ENCODE measurements around the gene FAM174C.

The FAM174C gene

DNA sequence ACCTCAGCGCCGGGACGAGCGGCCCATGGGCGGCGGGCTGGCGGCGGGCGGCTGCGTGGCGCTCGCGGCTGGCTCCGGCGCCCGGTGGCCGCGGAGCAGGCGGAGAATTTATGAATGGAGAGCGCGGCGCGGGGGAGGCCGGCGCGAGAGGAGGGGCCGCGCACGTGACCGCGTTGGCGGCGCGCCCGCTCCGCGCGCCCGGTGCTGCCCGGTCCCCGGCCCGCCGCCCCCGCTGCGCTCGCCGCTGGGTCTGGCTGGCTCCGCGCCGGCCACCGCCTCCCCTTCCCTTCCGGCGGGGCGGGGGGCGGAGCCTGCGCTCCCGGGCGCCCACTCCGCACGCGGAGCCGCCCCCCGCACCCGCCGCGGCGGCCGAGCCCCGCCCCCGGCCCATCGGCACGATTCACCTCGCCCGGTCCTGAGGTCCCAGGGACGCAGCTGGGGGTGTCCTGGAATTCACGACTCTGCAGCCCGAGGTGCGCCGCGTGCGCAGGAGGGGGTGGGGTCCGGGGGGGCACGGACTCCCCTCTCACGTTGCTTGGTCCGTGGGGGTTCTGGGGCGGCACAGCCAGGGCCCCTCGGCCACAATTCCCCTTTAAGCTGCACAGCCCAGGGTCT is 37.5 kb upstream of the FAM174C start, which contains the start of gene CBARP:
CBARP (minus strand) TSS at position 252 of the 615 bp plus-strand sequence. CDS start 1,905 bp downstream, outside the sequence.
- H3K4me3 ChIP-seq (ENCODE audit: insufficient read depth, low read depth, low read length, poor library complexity, severe bottlenecking) = peak within 1 kb of the TSS; percentile 40
- H3K27me3 ChIP-seq (replicated peaks; ENCODE audit: control insufficient read depth, insufficient read depth, low read length, poor library complexity, severe bottlenecking) = peaks cover 6% of the 10 kb centered on the region
- H3K27ac ChIP-seq (ENCODE audit: insufficient read depth, low read length, poor library complexity, severe bottlenecking) = no peak within 1 kb of the TSS
- H3K4me1 ChIP-seq (ENCODE audit: control insufficient read depth, insufficient read depth, low read length, poor library complexity, severe bottlenecking) = peaks cover 28% of the 10 kb centered on the region
- DNase-seq = no peak
- no peaks in the 10 kb centered on the region for H3K36me3 ChIP-seq (ENCODE audit: control insufficient read depth, insufficient read depth, low read length)
- no peaks in the 10 kb centered on the region for H3K9me3 ChIP-seq (ENCODE audit: control insufficient read depth, low read length)

DNA sequence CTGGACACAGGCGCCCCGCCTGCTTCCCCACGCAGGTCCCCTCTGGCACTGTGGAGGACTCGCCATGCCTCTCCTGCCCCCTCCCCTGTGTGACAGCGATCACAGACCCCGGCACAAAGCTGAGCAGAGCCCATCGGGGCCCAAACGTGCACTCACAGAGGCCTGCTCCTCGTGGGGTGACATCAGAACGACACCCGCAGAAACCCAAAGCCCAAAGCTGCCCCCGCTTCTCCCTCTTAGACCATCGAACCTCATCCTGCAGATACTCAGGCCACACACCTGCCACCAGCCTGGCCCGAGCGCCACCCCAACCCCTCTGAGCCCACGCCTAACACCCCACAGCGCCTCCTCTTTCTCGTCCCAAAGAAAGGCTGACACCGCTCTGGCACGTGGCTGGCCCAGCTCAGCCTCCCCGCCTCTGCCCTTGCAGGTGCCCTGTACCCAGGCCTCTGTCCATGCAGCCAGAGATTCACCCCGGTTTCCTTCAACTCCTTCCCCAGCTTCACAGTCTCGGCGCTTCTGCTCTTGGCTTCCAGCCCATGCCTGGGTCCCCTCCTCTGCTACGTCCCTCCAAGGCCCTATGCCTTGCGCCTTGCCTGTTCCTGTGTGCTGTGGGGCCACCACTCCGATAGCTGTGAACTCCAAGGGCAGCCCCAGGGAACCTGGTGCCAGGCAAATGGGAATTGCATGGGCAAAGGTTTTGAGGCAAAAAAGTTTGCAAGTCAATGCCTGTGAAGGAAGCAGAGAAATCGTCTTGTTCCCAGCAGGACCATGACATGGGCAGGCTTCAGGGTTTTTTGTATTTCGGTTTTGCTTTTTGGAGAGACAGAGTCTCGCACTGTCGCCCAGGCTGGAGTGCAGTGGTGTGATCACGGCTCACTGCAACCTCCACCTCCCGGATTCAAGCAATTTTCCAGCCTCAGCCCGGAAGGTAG is 36.7 kb upstream of the FAM174C start:
- Histone ChIP-seq H3K4me1 (ENCODE audit: control insufficient read depth, insufficient read depth, low read length, poor library complexity, severe bottlenecking) (peaks cover 28% of the 10 kb centered on the region), H3K9me3 (ENCODE audit: control insufficient read depth, low read length) (no peaks in the 10 kb centered on the region), H3K27ac (ENCODE audit: insufficient read depth, low read length, poor library complexity, severe bottlenecking) (no peak overlapping the region), H3K36me3 (ENCODE audit: control insufficient read depth, insufficient read depth, low read length) (no peaks in the 10 kb centered on the region), H3K27me3 (replicated peaks; ENCODE audit: control insufficient read depth, insufficient read depth, low read length, poor library complexity, severe bottlenecking) (peaks cover 6% of the 10 kb centered on the region), H3K4me3 (ENCODE audit: insufficient read depth, low read depth, low read length, poor library complexity, severe bottlenecking) (peak overlapping the region; percentile 22)
- DNase-seq = no peak

DNA sequence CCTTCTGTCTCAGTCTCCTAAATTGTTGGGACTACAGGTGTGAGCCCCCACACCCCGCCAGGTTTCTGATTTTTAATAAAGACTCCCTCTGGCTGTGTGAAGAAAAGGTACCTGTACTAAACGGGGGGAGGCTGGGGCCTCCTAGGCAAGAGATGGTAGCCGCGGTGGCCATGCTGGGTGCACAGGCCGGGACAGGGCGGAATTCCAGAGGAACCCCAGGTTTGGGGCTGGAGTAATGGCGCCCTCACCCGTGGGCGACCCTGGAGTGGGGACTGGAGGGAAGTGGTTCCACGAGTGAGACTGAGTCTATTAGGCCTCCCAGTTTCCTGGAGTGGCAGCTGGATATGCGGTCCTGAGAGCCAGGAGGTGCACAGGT is 35.9 kb upstream of the FAM174C start:
- Histone ChIP-seq H3K27ac (ENCODE audit: insufficient read depth, low read length, poor library complexity, severe bottlenecking) (peak overlapping the region; percentile 37), H3K4me3 (ENCODE audit: insufficient read depth, low read depth, low read length, poor library complexity, severe bottlenecking) (no peak overlapping the region), H3K4me1 (ENCODE audit: control insufficient read depth, insufficient read depth, low read length, poor library complexity, severe bottlenecking) (peaks cover 33% of the 10 kb centered on the region), H3K27me3 (replicated peaks; ENCODE audit: control insufficient read depth, insufficient read depth, low read length, poor library complexity, severe bottlenecking) (peaks cover 6% of the 10 kb centered on the region), H3K36me3 (ENCODE audit: control insufficient read depth, insufficient read depth, low read length) (no peaks in the 10 kb centered on the region), H3K9me3 (ENCODE audit: control insufficient read depth, low read length) (no peaks in the 10 kb centered on the region)
- DNase-seq = no peak

DNA sequence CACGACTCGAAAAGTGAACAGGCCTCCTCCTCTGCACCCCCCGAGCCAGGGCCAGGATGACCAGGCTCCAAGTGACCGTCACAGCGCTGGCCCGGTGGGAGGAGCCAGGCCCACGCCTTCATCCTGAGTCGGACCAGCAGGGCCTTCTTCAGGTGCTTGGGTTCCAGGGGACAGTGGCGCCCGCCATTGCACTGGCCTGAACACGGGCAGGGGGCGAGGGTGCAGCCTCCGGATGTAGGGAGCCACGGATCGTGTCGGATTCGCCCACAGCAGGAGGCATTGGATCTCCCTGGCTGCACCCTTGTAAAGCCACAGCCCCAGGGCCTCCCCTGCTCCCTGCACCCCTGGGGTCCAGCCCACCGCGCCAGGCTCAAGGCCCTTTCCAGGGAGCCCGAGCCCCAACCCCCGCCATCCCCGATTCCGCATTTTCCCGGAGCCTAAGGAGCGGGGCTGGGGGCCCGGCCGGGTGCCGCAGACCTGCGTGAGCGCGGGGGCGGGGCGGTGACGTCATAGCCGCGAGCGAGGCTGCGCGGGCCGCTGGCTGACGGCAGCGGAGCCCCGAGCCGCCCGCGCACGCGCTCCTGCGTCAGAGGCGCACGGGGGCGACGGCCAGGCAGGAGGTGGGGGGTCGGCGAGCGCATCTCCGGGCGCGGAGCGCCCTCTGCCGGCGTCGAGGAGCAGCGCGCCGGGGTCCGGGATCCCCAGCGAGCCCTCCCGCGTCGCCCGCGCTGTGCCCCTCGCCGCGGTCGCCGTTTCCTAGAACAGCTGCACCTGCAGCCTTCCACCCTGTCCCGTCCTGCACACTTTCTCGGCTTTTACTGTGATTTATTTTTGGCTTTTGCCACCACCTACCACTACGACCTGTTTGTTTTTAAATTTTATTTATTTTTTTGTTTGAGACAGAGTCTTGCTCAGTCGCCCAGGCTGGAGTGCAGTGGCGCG is 35.3 kb upstream of the FAM174C start:
- Histone ChIP-seq H3K27me3 (replicated peaks; ENCODE audit: control insufficient read depth, insufficient read depth, low read length, poor library complexity, severe bottlenecking) (peaks cover 6% of the 10 kb centered on the region), H3K4me3 (ENCODE audit: insufficient read depth, low read depth, low read length, poor library complexity, severe bottlenecking) (no peak overlapping the region), H3K27ac (ENCODE audit: insufficient read depth, low read length, poor library complexity, severe bottlenecking) (peak overlapping the region; percentile 37), H3K36me3 (ENCODE audit: control insufficient read depth, insufficient read depth, low read length) (no peaks in the 10 kb centered on the region), H3K4me1 (ENCODE audit: control insufficient read depth, insufficient read depth, low read length, poor library complexity, severe bottlenecking) (peaks cover 39% of the 10 kb centered on the region), H3K9me3 (ENCODE audit: control insufficient read depth, low read length) (no peaks in the 10 kb centered on the region)
- DNase-seq = peak; percentile 87 to 91 (median 89)

DNA sequence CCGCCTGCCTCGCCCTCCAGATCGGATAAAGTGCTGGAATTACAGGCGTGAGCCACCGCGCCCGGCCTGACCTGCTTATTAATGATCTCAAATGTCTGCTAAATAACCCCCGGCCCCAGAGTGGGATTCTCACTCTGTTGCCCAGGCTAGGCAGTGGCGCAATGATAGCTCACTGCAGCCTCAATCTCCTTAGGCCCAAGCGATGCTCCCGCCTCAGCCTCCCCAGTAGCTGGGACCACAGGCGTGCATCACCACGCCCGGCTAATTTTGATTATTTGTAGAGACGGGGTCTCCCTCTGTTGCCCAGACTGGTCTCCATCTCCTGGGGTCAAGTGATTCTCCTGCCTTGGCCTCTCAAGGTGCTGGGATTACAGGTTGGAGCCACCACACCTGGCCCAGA is 34.4 kb upstream of the FAM174C start:
- Histone ChIP-seq H3K4me1 (ENCODE audit: control insufficient read depth, insufficient read depth, low read length, poor library complexity, severe bottlenecking) (peaks cover 43% of the 10 kb centered on the region), H3K4me3 (ENCODE audit: insufficient read depth, low read depth, low read length, poor library complexity, severe bottlenecking) (peak overlapping the region; percentile 44), H3K27me3 (replicated peaks; ENCODE audit: control insufficient read depth, insufficient read depth, low read length, poor library complexity, severe bottlenecking) (peaks cover 6% of the 10 kb centered on the region), H3K27ac (ENCODE audit: insufficient read depth, low read length, poor library complexity, severe bottlenecking) (no peak overlapping the region), H3K36me3 (ENCODE audit: control insufficient read depth, insufficient read depth, low read length) (no peaks in the 10 kb centered on the region), H3K9me3 (ENCODE audit: control insufficient read depth, low read length) (no peaks in the 10 kb centered on the region)
- DNase-seq = no peak

DNA sequence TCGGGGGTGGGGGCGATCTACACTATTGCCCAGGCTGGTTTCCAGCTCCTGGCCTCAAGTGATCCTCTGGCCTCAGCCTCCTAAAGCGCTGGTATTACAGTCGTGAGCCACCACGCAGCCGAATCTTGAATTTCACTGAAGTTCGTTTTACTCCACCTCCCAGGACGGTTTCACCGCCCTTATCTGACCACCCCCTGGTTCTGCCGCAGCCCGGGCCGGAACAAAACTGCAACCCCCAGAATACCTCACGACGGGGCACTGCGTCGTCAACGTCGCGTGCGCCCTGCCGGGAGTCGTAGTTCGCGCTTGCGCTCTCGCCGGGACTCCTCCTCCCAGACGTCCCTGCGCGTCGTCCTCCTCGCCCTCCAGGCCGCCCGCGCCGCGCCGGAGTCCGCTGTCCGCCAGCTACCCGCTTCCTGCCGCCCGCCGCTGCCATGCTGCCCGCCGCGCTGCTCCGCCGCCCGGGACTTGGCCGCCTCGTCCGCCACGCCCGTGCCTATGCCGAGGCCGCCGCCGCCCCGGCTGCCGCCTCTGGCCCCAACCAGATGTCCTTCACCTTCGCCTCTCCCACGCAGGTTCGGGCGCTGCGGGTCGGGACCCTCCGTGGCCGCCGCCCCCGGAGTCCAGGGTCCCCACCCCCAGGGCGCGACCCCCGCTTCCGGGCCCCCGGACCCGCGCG is 33.8 kb upstream of the FAM174C start, which contains the start of gene ATP5F1D:
ATP5F1D (plus strand) TSS at position 335 of the 679 bp plus-strand sequence; CDS start at position 435, 100 bp downstream.
- Histone ChIP-seq H3K4me1 (ENCODE audit: control insufficient read depth, insufficient read depth, low read length, poor library complexity, severe bottlenecking) (peaks cover 43% of the 10 kb centered on the region), H3K27ac (ENCODE audit: insufficient read depth, low read length, poor library complexity, severe bottlenecking) (peak within 1 kb of the TSS; percentile 68)

DNA sequence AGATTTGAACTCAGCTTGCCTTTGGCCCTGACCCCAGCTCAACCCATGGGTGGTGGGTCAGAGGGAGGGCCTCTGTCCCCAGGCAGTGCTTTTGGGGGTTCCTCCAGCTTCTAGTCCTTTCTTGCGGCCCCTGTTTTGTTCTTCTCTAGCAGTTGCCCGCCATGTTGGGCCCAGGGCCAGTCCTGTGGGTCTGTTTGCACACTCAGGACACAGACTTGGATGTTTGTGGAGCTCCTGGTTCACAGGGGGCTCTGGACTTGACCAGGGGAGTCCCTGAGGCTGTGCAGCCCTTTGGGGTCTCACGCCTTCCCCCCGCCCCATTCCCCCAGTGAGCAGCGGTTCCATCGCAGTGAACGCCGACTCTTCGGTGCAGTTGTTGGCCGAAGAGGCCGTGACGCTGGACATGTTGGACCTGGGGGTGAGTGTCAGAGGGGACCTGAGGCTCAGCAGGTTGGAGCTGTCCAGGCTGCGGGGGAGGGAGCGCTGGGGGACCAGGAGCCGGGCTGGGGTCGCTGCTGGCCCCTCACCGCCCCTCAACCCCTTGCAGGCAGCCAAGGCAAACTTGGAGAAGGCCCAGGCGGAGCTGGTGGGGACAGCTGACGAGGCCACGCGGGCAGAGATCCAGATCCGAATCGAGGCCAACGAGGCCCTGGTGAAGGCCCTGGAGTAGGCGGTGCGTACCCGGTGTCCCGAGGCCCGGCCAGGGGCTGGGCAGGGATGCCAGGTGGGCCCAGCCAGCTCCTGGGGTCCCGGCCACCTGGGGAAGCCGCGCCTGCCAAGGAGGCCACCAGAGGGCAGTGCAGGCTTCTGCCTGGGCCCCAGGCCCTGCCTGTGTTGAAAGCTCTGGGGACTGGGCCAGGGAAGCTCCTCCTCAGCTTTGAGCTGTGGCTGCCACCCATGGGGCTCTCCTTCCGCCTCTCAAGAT is 31.3 kb upstream of the FAM174C start:
- Histone ChIP-seq H3K4me3 (ENCODE audit: insufficient read depth, low read depth, low read length, poor library complexity, severe bottlenecking) (no peak overlapping the region), H3K9me3 (ENCODE audit: control insufficient read depth, low read length) (no peaks in the 10 kb centered on the region), H3K4me1 (ENCODE audit: control insufficient read depth, insufficient read depth, low read length, poor library complexity, severe bottlenecking) (peaks cover 45% of the 10 kb centered on the region), H3K36me3 (ENCODE audit: control insufficient read depth, insufficient read depth, low read length) (no peaks in the 10 kb centered on the region), H3K27me3 (replicated peaks; ENCODE audit: control insufficient read depth, insufficient read depth, low read length, poor library complexity, severe bottlenecking) (no peaks in the 10 kb centered on the region), H3K27ac (ENCODE audit: insufficient read depth, low read length, poor library complexity, severe bottlenecking) (peak overlapping the region; percentile 11)
- peak; percentile 73 to 78 (median 75) for DNase-seq

More for the DNA sequence above, 33.8 kb upstream of the FAM174C start, which contains the start of gene ATP5F1D:
- Histone ChIP-seq H3K9me3 (ENCODE audit: control insufficient read depth, low read length) (no peaks in the 10 kb centered on the region), H3K27me3 (replicated peaks; ENCODE audit: control insufficient read depth, insufficient read depth, low read length, poor library complexity, severe bottlenecking) (peaks cover 6% of the 10 kb centered on the region), H3K36me3 (ENCODE audit: control insufficient read depth, insufficient read depth, low read length) (no peaks in the 10 kb centered on the region), H3K4me3 (ENCODE audit: insufficient read depth, low read depth, low read length, poor library complexity, severe bottlenecking) (peak within 1 kb of the TSS; percentile 44)
- DNase-seq = peak; percentile 76 to 81 (median 76)

DNA sequence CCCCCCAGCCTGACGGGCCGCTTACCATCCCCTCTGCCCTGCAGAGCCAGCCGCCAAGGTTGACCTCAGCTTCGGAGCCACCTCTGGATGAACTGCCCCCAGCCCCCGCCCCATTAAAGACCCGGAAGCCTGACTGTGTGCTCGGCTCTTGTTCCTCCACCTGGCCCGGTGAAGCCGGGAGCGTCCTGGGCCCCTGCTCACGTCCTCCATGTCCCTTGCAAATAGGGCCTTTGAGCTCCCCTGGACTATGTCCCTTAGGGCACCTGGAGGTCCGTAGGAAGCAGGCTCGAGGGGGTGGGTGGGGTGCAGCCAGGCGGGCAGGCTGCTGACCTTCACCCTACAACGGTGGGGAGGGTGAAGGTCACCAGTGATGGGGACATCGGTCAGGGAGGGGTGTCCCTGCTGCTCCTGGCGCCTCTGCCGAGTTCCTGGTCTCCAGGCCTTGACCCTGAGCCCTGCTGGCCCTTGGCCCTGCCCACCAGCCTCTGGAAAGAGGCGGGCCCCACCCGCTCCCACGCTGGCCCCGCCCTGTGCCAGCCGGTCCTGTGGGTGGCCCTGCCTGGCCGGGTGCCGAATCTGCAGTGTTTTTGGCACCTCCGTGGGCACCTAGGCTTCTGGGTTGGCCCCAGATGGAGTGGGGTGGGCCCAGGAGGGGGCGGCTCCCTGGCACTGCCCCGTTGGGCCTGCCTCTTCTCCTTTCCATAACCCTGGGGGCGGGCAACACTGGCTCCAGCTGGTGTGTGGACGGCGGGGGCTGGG is 30.5 kb upstream of the FAM174C start:
- Histone ChIP-seq H3K27me3 (replicated peaks; ENCODE audit: control insufficient read depth, insufficient read depth, low read length, poor library complexity, severe bottlenecking) (no peaks in the 10 kb centered on the region), H3K4me1 (ENCODE audit: control insufficient read depth, insufficient read depth, low read length, poor library complexity, severe bottlenecking) (peaks cover 43% of the 10 kb centered on the region), H3K9me3 (ENCODE audit: control insufficient read depth, low read length) (no peaks in the 10 kb centered on the region), H3K27ac (ENCODE audit: insufficient read depth, low read length, poor library complexity, severe bottlenecking) (peak overlapping the region; percentile 11), H3K4me3 (ENCODE audit: insufficient read depth, low read depth, low read length, poor library complexity, severe bottlenecking) (no peak overlapping the region), H3K36me3 (ENCODE audit: control insufficient read depth, insufficient read depth, low read length) (no peaks in the 10 kb centered on the region)
- DNase-seq = no peak

Measured in effector memory CD4-positive, alpha-beta T cell (primary cell).